ENCODE data around the gene PLCB4. TPM values are rescaled to one million over a fixed set of nuclear protein-coding genes. Genes with fewer than 3 reads are reported as not detected.

The PLCB4 gene
- total RNA-seq, 2 donors from 2014 or later = 40.4 to 53.3 TPM

DNA sequence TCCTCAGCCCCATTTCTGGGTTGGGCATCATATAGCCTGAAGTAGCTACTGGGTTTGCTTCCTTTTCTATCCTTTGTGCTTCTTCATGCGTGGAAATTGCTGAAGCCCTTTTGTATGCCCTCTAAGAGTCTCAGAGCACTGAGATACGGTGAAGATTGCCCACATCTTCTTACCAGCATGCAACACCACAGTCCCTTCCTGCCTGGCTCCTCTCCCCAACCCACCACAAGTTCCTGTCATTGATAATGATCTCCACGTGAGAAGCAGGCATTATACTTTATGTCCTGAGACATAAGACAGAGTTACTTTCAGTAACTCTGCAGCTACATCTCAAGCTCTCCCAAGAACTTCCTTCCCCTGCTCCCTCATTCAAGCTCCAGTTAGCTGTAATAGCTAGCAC lies 15.8 kb upstream of the PLCB4 start:
- no peak for DNase-seq (ENCODE audit: low spot score)
- intact Hi-C loops (cut with DNase I) = loop anchor here (5.0 to 10.0 kb wide), 2 partner anchors 108 to 1694 kb away; no protein-coding TSS in a partner anchor

DNA sequence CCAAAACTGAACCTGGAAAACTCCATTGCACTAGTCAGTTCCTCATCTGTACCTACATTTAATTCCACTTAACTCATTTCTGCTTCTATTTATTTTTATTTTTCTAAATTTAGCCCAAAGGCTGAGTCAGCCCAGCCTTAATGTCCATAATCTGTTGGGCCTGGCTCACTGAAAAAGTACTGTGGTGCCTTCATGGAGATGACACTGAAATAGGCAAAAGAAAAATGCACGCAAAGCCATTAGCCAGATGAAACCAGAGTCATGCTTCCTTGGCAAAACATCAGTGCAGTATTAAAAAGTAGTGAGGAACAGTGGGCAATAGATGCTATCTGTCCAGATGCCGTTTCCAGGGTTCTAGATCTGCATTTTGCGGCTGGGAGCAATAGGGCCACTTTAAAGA lies 14.7 kb upstream of the PLCB4 start:
- intact Hi-C loops (cut with DNase I) = loop anchor here (5.0 to 10.0 kb wide), 2 partner anchors 109 to 1693 kb away; no protein-coding TSS in a partner anchor
- DNase-seq (ENCODE audit: low spot score) = no peak

DNA sequence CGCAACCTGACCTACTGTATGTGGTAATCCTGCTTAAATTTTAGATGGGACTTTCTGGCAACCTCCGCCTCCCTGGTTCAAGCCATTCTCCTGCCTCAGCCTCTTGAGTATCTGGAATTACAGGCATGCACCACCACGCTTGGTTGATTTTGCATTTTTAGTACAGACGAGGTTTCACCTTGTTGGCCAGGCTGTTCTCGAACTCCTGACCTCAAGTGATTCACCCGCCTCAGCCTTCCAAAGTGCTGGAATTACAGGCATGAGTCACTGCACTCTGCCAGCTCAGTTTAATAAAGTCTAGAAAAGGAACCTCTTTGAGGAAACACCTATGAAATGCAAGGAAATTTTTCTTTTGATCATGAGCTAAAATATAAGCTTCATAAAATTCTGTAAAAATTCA lies 9.0 kb upstream of the PLCB4 start:
- intact Hi-C loops (cut with DNase I) = loop anchor here (10.0 kb wide), 3 partner anchors 115 to 295 kb away; no protein-coding TSS in a partner anchor
- no peak for DNase-seq (ENCODE audit: low spot score)

DNA sequence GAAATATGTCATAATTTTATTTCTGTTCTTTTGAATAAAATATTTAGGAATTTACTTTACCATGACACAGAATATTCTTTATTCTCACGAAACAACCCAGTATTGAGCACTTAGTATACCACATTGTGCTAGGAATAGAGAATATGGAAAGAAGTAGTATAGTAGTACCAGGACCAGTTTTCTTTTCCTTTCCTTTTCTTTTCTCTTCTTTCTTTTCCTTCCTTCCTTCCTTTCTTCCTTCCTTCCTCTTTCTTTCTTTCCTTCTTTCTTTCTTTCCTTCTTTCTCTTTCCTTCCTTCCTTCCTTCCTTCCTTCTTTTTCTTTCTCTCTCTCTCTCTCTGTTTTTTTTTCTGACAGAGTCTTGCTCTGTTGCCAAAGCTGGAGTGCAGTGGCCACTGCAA lies 7.5 kb upstream of the PLCB4 start:
- intact Hi-C loops (cut with DNase I) = loop anchor here (10.0 kb wide), 2 partner anchors 207 to 293 kb away; no protein-coding TSS in a partner anchor
- DNase-seq (ENCODE audit: low spot score) = no peak

DNA sequence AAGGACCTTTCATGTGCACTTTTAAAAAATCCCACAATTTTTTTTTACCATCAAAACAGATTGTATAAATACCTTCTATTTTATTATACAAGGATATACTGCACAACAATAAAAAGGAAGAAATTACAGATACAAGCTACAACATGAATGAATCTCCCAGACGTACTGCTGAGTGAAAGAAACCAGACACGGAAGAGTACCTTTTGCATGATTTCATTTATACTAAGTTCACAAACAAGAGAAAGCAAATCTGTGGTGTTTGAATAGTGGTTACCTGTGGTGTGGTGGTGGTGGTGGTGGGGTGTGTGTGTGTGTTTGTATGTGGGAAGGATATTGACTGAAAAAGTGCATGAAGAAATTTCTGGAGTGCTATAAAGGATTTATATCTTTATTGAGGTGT lies 6.8 kb upstream of the PLCB4 start:
- intact Hi-C loops (cut with DNase I) = loop anchor here (10.0 kb wide), 2 partner anchors 207 to 293 kb away; no protein-coding TSS in a partner anchor
- no peak for DNase-seq (ENCODE audit: low spot score)

DNA sequence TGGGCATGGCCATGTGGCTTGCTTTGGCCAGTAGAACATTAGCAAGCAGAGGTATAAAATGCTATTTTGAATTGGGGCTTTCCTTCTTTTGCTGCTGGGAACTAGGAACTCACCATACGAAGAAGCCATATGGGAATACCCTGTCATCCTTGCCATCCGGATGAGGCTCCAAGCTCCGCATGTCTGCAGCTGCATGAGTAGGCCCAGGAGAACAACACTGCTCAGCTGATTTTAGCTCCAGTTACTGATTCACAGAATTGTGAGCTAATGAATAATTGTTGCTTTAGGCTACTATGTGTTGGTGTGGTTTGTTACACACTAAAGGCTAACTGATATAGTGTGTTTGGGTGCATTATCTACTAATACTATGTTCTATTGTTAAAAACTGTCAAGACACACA lies 2.7 kb upstream of the PLCB4 start:
- intact Hi-C loops (cut with DNase I) = loop anchor here (10.0 kb wide), 2 partner anchors 211 to 289 kb away; no protein-coding TSS in a partner anchor
- no peak for DNase-seq (ENCODE audit: low spot score)

DNA sequence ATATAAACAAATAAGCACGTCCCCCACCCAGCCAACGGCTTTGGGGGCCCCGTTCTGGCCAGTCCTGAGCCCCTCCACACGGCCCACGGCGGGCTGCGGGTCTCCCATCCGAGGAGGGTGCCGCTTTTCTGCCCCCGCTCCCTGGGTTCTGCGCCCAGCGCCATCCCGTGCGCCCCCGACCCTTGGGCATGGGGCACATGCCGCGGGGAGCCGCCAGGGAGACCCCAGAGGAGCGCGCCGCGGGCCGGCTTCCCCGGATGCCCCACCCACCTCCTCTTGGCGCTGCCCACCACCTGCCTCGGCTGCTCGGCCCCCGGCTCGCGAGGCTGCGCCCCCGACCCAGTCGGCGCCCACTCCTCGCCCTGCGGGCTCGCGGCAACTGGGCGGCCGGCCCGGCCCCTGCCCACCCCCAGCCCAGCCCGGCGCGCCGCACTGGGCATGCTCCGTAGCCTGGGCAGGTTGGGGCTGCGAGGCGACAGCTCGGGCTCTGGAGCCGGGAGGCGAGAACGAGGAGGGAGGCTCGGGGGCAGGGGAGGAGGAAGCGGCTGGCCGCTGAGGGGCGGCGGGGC lies 570 bp upstream of the PLCB4 start:
- DNase-seq (ENCODE audit: low spot score) = peak; percentile 80

DNA sequence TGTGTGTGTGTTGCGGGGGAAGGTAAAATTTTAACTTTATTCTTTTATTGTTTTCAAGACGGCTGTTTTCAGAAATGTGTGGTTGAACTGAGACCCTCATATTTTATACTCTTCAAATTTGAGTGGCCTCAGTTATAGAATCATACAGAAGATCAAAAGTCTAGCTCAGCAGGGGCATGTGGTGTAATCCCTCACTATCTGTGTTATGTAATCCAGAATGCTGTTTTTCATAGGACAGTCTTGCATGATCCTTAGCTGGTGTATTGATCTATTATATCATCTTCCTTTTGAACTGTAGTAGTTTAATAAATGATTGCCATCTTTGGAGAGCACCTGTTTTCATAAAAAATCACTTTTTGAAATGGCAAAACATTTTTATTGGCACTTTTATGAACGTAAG lies 1.4 kb downstream of the PLCB4 start:
- intact Hi-C loops (cut with DNase I) = no loop called here
- DNase-seq (ENCODE audit: low spot score) = no peak

More for the DNA sequence above, 570 bp upstream of the PLCB4 start:
- intact Hi-C loops (cut with DNase I) = loop anchor here (10.0 kb wide), 2 partner anchors 214 to 286 kb away; no protein-coding TSS in a partner anchor

DNA sequence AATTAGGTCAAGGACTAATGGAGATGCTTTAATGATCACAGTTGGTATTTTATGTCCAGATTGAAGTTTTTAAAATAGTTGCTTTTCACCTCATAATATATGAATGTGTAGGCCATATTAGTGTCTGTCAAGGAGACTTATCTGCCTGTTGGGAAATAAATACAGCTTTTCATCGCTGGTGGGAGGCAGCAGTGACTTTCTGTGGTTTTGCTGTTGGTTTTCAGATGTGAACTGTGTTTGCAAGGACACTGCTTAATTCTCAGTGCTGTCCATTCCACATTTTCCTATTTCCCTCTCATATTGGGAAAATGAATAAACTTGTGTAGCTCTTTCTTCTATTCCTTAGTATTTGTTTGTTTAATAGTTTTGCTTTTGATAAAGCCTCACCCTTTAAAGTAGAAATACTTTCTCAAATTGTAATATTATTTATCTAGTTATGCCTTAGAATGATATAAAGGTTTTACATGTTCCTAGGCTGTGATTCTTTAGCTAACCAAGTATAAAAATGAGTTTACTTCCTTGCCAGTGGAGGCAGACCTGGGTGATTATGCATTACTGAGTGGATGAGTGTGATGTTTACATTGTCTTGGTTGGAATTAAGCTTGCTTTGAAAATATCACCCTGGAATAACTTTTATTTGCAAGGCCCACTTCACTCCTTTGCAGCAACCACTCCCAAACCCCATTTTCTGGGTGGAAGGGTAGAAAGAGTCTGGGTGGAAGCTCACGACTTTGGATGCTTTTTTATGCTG lies 3.3 kb downstream of the PLCB4 start:
- intact Hi-C loops (cut with DNase I) = no loop called here
- no peak for DNase-seq (ENCODE audit: low spot score)

DNA sequence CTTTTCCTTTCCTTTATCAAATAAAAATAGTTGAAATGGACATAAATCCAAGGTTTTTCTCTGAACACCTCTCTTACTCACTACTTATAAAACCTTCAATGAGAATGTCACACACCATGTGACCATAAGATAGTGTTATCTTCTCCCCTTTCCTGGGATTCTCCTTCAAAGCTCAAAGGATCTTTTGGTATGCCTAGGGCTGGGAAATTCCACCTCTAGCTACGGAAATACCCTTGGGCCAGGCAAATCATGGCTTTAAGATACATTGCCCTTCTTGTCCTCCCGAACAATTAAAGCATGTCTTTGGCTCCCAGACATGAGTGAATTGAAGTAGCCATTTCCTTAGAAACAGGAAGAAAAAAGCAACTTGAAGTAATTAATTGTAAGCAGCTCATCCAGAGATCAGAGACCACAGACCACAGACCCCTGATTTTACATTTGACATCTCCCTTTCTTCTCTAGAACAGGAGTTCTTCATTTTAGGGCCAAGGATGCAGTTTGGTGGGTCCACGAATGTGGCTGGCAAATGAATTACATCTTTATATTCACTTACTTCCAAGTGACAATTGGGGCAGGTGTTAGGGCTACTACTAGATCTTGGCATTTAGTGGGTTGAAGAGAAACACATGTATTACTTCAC lies 4.1 kb downstream of the PLCB4 start:
- no peak for DNase-seq (ENCODE audit: low spot score)
- intact Hi-C loops (cut with DNase I) = no loop called here

DNA sequence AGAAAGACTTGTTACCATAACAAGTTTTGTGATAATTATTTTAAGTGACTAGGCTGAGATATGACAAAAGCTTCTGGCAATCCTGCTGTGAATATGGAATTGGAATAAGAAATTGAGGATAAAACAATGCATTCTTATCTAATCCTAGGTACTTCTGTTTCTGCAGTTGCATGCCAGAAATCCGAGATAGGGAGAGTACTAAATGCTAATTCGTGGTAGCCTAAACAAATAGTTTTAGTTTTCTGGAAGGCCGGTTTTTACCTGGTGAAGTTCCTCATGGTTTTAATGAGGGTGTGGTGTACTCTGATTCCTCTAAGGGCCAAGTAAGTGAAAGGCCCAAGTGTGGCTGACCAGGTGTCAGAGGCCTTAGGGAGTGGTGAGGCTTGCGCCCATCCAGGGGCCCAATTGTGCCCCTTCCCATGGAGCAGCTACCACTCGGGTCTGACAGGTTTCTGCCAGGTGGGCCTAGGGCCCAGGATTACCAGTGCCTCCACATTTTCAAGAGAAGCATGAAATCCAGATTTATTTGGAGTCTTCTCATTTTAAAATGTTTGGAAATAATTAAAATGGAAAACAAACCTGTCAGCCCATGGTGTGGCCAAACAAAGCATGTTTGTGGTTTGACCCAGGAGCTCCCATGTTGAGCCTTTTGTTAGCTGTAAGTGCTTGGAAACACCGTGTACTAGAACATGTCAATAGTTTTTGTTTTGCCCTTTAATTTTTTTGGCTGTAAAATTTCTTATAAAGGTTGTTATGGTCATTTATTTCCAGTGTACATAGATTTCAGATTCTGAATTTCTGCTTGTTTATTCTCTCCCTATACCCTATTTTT lies 6.6 kb downstream of the PLCB4 start:
- intact Hi-C loops (cut with DNase I) = no loop called here
- DNase-seq (ENCODE audit: low spot score) = no peak

DNA sequence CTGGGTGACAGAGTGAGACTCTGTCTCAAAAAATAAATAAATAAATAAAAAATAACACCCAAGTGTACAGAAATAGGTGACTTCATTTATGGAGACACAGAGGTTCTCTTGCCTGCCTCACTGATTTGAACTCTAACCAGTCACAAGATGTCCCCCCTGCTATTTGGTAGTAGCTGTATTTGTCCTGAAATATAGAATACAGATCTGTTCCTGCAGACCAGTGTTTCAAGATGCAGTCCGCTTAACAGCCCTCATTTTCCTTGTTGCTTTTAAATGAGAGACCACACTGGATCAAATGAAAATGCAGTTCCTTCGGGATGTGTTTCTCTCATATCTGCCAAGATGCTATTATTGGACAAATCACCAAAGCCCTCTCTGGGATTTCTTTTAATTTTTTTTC lies 7.6 kb downstream of the PLCB4 start:
- DNase-seq (ENCODE audit: low spot score) = no peak
- intact Hi-C loops (cut with DNase I) = no loop called here

DNA sequence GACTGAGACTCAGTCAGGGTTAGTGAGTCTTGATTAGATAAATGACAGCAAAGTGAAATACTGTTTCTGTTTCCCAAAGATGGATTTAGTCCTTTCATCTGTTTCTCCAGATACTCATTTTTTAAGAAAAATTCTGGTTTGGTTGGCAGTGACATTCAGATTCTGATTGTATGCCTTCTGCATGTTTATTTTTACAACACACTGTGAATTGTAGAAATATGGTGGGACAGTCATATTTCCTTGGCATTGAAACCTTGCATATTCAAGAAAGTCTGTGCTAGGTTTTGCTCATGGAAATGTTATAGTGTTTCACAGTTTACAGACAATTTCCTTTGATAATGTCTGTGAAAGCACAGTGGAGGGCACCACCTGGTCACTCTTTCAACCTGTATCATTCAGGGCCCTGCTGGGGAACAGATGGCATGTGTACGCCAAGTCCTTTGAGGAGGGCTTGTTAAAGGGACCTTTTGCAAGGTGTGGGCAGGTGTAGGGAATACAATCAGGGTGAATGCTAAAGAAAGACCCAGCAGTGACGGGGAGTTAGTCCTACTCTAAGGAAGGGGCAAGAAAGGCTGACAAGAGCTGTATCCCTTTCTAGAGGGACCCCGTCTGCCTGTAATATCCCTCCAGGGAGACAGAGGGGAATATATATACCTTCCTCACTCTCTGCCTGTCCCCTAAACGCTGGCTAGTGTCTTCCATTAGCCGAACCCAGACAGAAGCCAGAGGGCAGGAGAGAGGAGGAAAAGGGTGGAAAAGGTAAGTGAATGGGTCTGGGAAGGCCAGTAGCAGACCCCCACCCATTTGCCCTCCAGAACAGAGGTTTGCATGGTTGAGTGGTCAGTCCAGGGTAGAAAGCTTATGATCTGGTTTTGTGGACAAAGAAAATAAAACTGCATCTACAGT lies 10.2 kb downstream of the PLCB4 start:
- intact Hi-C loops (cut with DNase I) = no loop called here
- DNase-seq (ENCODE audit: low spot score) = no peak

DNA sequence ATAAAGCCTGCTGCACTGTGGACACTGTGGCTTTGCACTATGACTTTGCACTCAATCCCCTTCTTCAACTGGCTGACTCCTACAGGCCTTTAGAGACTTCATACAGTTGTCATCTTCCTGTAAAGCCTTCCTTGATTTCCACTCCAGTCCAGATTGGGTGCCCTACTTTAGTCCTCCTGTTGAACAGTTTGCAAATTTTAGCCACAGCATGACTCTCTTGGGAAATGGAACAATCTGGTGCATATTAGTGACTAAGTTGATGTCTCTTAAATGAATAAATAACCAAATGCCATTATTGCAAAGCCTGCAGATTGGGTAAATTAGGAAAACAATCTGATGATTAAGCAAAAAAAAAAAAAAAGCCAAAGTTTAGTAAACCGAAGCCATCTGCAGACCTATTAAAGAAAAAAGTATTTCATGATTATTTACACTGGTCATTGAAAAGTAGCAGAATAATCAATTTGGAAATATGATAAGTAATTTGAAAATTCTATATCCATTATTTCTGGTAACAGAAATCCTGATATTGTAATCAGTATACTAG lies 12.6 kb downstream of the PLCB4 start:
- DNase-seq (ENCODE audit: low spot score) = no peak
- intact Hi-C loops (cut with DNase I) = no loop called here

DNA sequence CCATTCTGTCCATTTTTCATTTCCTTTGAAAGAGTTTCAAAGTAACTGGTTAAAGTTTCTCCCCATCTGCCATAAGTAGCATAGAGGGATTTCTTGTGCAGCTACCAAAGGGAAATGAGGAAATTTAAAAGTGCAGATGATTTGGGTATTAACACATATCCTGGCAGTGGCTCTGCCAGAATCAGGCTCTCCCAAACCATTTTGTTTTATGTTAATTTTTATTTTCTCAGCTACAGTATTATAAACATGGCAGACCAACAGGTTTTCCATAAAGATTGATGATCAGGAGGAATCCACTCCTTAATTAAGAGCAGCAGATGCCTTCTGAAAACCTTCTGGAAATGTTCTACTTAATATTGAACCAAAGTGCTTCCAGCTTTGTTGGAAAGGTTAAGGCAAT lies 13.9 kb downstream of the PLCB4 start:
- intact Hi-C loops (cut with DNase I) = no loop called here
- DNase-seq (ENCODE audit: low spot score) = no peak

DNA sequence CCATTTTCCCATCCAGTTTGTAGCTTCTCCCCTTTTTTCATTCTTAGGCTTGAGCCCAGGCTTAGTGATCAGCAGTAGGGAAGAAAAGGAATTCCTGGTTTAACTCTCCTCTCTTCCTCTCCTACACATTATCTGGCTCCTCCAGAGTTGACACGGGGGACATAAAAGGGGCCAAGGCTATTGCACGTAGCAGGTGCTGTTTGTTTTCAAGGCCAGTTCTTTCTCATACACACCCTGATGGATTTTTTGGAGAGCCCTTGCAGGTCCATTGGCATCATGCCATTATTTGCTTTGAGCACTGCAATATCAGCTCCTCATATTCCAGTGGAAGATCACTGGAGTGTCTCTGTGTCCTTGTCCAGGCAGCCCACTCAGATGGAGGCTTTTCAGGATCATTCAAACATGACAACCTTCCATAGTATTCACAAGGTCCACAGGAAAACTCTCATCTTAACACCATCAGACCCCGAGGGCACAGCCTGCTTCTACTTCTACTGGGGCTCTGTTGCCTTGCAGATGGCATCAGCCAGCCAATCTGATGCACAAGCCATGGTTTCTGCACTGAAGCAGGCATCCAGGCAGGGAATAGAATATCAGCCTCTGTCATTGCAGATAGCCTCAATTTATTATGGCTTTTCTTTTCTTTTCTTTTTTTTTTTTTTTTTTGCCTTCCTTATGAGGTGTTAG lies 18.8 kb downstream of the PLCB4 start:
- DNase-seq (ENCODE audit: low spot score) = no peak
- intact Hi-C loops (cut with DNase I) = no loop called here

DNA sequence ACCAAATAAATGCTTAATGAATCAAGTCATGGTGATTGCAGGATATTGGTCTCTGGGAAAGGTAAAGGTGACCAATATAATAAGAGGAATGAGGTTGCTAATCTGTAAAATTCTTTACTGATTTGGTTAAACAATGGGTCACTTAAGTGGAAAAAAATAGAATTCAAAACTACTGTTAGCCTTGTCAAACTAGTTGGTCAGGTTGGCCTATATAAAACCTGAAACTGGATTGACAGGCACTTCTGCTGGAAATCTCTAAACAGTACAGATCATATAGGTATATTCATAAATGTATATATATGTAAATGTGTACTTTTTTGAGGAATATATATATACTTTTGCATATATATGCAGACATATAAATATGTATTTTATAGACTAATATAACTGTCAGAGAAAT lies 19.7 kb downstream of the PLCB4 start:
- no peak for DNase-seq (ENCODE audit: low spot score)
- intact Hi-C loops (cut with DNase I) = no loop called here

DNA sequence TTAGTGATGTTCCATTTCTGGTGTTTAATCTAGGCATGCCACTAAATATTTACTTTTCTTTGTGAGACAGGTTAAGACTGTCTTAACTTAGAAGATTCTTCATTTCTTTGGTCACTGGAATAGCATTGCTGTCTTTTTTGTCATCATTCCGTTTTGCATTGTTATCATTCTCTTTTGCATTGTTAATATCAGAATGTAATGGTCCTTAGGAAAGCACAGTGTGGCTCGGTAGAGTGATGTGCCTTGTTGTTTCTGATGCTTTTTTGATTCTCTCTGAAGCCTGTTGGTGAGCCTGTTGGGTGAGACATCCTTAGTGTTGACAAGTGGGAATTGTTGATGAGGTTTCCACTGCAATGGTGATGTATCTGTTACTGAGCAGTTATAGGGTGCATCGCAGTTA lies 23.2 kb downstream of the PLCB4 start:
- intact Hi-C loops (cut with DNase I) = no loop called here
- no peak for DNase-seq (ENCODE audit: low spot score)
